Daoy (cell line): ENCODE results near the gene FXYD7. TPM values are rescaled to one million over a fixed set of nuclear protein-coding genes. Genes with fewer than 3 reads are reported as not detected.

Experiments
- DNase-seq: peaks from one replicate; pipeline ENCODE4 v3.0.0-alpha.2; 2015; ENCODE audit warnings: low read depth
- total RNA-seq: library from RNA; depleted of rRNA; stranded (reverse); fragments of >200 nt; shearing (Covaris generic); gene quantifications from 2 replicates; pipeline ENCODE4 v1.2.3, GENCODE V29; 2014; rRNA removed

Gene FXYD7
- total RNA-seq, 1 experiment from 2014 or later = 0.29 TPM

DNA sequence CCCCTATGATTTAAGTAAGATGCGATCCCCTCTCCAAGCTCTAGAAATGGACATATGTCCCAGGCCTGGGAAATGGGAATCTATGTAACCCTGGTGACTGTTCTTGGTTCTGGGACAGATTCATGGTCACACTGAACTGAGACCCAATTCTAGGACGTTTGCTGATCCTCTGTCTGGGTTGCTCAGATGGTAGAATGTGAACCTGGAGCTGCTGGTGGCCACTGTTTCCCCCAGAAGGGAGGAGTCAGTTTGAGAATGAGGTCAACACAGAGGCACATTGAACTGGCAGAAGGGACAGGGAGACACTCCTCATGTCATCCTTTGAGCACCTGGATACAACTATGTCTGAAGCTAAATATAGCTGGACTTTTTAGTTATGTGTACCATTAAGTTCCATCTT lies 56.4 kb downstream of the FXYD7 start:
- DNase-seq = no peak

GRCh38 chr19:35202722-35203688 lies 60.0 kb downstream of the FXYD7 start:
- DNase-seq = no peak

Other genes starting within 250 kb of the FXYD7 start
- 2.1 and 2.9 TPM in 2 replicates for gene ZNF30, start 216.4 kb upstream of the FXYD7 start, total RNA-seq
- 1.8 and 1.9 TPM in 2 replicates for gene ZNF792, start 179.0 kb upstream of the FXYD7 start, total RNA-seq
- 11.6 and 14.1 TPM in 2 replicates for gene GRAMD1A, start 142.9 kb upstream of the FXYD7 start, total RNA-seq
- 2.9 and 6.6 TPM in 2 replicates for gene SCN1B, start 112.8 kb upstream of the FXYD7 start, total RNA-seq
- gene HPN, start 101.5 kb upstream of the FXYD7 start, total RNA-seq = not detected in 2 replicates
- not detected in 2 replicates for gene FXYD3, start 27.4 kb upstream of the FXYD7 start, total RNA-seq
- not detected in 2 replicates for gene LGI4, start 8.2 kb upstream of the FXYD7 start, total RNA-seq
- not detected in 2 replicates for gene FXYD1, start 4.4 kb upstream of the FXYD7 start, total RNA-seq
- 52.2 and 62.1 TPM in 2 replicates for gene FXYD5, start 11.5 kb downstream of the FXYD7 start, total RNA-seq
- gene FAM187B, start 85.5 kb downstream of the FXYD7 start, total RNA-seq = not detected in 2 replicates
- 21.1 and 32.9 TPM in 2 replicates for gene LSR, start 105.7 kb downstream of the FXYD7 start, total RNA-seq
- gene USF2, start 125.7 kb downstream of the FXYD7 start, total RNA-seq = 57.8 and 66.1 TPM in 2 replicates
- not detected in 2 replicates for gene HAMP, start 139.3 kb downstream of the FXYD7 start, total RNA-seq
- gene MAG, start 148.9 kb downstream of the FXYD7 start, total RNA-seq = not detected in 2 replicates
- gene CD22, start 185.9 kb downstream of the FXYD7 start, total RNA-seq = not detected in 2 replicates
- not detected in 2 replicates for gene FFAR1, start 204.6 kb downstream of the FXYD7 start, total RNA-seq
- gene FFAR3, start 215.2 kb downstream of the FXYD7 start, total RNA-seq = not detected in 2 replicates
- not detected in 2 replicates for gene GPR42, start 227.8 kb downstream of the FXYD7 start, total RNA-seq